ENCODE results near the gene WNT8B.

WNT8B gene

DNA sequence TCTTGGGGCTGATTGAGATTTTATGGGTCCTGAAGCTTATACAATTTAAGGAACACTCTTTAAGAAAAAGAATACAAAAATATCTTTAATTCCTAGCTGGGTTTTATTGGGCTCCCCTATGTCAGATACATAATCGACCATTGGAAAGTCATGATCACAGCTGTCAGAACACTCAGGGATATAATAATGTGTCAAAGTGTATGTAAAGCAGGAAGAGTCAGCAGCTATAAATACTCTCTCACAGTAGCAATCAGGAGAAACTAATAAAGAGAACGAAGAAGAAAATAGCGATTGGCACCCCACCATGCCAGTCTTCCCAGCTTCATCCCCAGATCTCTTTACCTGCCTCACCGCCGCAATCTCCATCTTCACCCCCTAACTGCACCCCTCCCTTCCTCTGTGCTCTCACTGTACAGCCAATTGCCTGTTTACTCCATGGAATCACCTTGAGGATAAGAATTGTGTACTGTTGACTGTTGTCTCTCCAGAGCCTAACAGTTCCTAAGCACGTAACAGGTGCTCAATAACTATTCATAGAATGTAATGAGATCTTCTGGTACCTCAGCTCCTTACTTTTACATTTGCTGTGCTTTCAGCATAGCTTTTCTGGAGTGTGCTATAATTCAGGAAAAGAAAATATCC is 24.0 kb upstream of the WNT8B start:
- in situ Hi-C loops (cut with MboI; ENCODE audit: low sequenced_read_pairs, unreplicated experiment) = no loop called here
- no peak for DNase-seq (ENCODE audit: low spot score)
- TF ChIP-seq CTCF (IDR thresholded peaks at IDR 0.05; ENCODE audit: borderline replicate concordance, control extremely low read depth, extremely low read depth, insufficient read depth, missing control alignments) = no peak

- no peak for TF ChIP-seq CTCF (IDR thresholded peaks at IDR 0.05; ENCODE audit: borderline replicate concordance, control extremely low read depth, extremely low read depth, insufficient read depth, missing control alignments)
Observed at GRCh38 chr10:100442548-100442947, 20.3 kb upstream of the WNT8B start.

GRCh38 chr10:100446130-100446761 is 16.6 kb upstream of the WNT8B start:
- no peak for DNase-seq (ENCODE audit: low spot score)
- no peak for TF ChIP-seq CTCF (IDR thresholded peaks at IDR 0.05; ENCODE audit: borderline replicate concordance, control extremely low read depth, extremely low read depth, insufficient read depth, missing control alignments)
- in situ Hi-C loops (cut with MboI; ENCODE audit: low sequenced_read_pairs, unreplicated experiment) = loop anchor here (10.0 kb wide), 1 partner anchor 69 kb away; the partner anchor contains the start of gene SEC31B

More at GRCh38 chr10:100442548-100442947, 20.3 kb upstream of the WNT8B start:
- in situ Hi-C loops (cut with MboI; ENCODE audit: low sequenced_read_pairs, unreplicated experiment) = loop anchor here (10.0 kb wide), 1 partner anchor 72 kb away; the partner anchor contains the start of gene SEC31B
- DNase-seq (ENCODE audit: low spot score) = no peak

DNA sequence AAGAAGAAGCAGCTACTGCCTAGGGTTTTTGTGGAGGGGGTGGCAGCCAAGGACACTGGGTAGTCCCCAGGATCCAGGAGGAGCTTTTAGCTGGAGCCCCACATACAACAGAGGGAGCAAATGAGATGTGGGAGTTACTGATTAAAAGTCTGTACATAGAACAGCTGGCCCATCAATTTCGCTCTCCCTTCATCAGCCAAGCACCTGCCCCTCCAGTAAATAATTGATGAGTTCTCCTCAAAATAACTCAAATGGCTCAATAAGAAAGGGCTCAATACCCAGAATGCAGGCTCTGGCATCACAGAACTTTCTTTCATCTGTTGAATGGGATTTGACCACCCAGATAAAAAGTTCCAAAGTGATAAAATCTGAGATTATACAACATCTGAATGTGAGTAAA is 15.1 kb upstream of the WNT8B start:
- in situ Hi-C loops (cut with MboI; ENCODE audit: low sequenced_read_pairs, unreplicated experiment) = loop anchor here (10.0 kb wide), 1 partner anchor 67 kb away; the partner anchor contains the start of gene SEC31B
- no peak for DNase-seq (ENCODE audit: low spot score)
- TF ChIP-seq CTCF (IDR thresholded peaks at IDR 0.05; ENCODE audit: borderline replicate concordance, control extremely low read depth, extremely low read depth, insufficient read depth, missing control alignments) = no peak

DNA sequence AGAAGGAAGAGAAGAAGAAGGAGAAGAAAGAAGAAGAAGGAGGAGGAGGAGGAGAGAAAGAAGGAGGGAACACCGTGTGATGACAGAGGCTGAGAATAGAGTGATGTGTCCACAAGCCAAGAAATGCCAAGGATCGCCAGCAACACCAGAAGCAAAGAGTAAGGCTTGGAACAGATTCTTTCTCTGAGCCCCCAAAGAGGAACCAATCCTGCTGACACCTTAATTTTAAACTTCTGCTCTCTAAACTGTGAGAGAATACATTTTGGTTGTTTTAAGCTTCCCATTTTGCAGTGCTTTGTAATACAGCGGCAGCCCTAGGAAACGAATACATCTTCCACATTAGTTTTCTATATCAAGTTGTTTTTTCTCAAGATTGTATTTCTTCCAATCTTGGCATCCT is 13.9 kb upstream of the WNT8B start:
- DNase-seq (ENCODE audit: low spot score) = no peak
- in situ Hi-C loops (cut with MboI; ENCODE audit: low sequenced_read_pairs, unreplicated experiment) = loop anchor here (10.0 kb wide), 1 partner anchor 66 kb away; the partner anchor contains the start of gene SEC31B
- TF ChIP-seq CTCF (IDR thresholded peaks at IDR 0.05; ENCODE audit: borderline replicate concordance, control extremely low read depth, extremely low read depth, insufficient read depth, missing control alignments) = no peak

GRCh38 chr10:100468322-100468721 is 5.5 kb downstream of the WNT8B start:
- DNase-seq (ENCODE audit: low spot score) = no peak
- in situ Hi-C loops (cut with MboI; ENCODE audit: low sequenced_read_pairs, unreplicated experiment) = no loop called here
- no peak for TF ChIP-seq CTCF (IDR thresholded peaks at IDR 0.05; ENCODE audit: borderline replicate concordance, control extremely low read depth, extremely low read depth, insufficient read depth, missing control alignments)
